ENCODE results near the gene SEZ6.

The SEZ6 gene

GRCh38 chr17:28928061-28928460 lies 77.8 kb downstream of the SEZ6 start:
- DNase-seq: no peak

- DNase-seq: no peak
These were observed 79.0 kb downstream of the SEZ6 start for GRCh38 chr17:28926786-28927185.

GRCh38 chr17:28926366-28926765 lies 79.5 kb downstream of the SEZ6 start:
- no peak for DNase-seq

- no peak for DNase-seq
These were observed 79.9 kb downstream of the SEZ6 start for GRCh38 chr17:28925912-28926365.

GRCh38 chr17:28920201-28920600 lies 85.6 kb downstream of the SEZ6 start:
- DNase-seq: no peak

- DNase-seq: no peak
These were observed 87.5 kb downstream of the SEZ6 start for GRCh38 chr17:28918295-28918694.

- DNase-seq: no peak
These were observed 88.4 kb downstream of the SEZ6 start for GRCh38 chr17:28917465-28917864.

GRCh38 chr17:28917029-28917428 lies 88.8 kb downstream of the SEZ6 start:
- no peak for DNase-seq

- DNase-seq: peak; percentile 28
These were observed 89.4 kb downstream of the SEZ6 start for GRCh38 chr17:28916302-28916934.

- DNase-seq: no peak
These were observed 92.9 kb downstream of the SEZ6 start for GRCh38 chr17:28912938-28913333.

- DNase-seq: no peak
These were observed 93.4 kb downstream of the SEZ6 start for GRCh38 chr17:28912281-28912937.

GRCh38 chr17:28911411-28912045 lies 94.3 kb downstream of the SEZ6 start:
- DNase-seq: no peak

- no peak for DNase-seq
These were observed 95.3 kb downstream of the SEZ6 start for GRCh38 chr17:28910534-28910933.

- no peak for DNase-seq
These were observed 97.1 kb downstream of the SEZ6 start for GRCh38 chr17:28908640-28909167.

- no peak for DNase-seq
These were observed 97.9 kb downstream of the SEZ6 start for GRCh38 chr17:28907709-28908475.

GRCh38 chr17:28906706-28907438 lies 99.0 kb downstream of the SEZ6 start:
- no peak for DNase-seq

- no peak for DNase-seq
These were observed 99.6 kb downstream of the SEZ6 start for GRCh38 chr17:28906276-28906675.

Measured in NCI-H524 treated with DMSO at 0.1 percent for 48 hours (cell line).